Astrocyte of the spinal cord (primary cell): Measurements from ENCODE around the gene XPOT.

Source experiments
- DNase-seq: peaks from one replicate; pipeline ENCODE4 v3.0.0; 2011; ENCODE audit warnings: low read depth, low spot score
- H3K4me3 ChIP-seq: 2 replicates; pipeline ENCODE4 v1.5.1; 2011; ENCODE audit warnings: low read depth, mild to moderate bottlenecking, low read length, moderate library complexity
- CTCF ChIP-seq: IDR thresholded peaks from 2 replicates; pipeline ENCODE4 v1.5.1; 2012; ENCODE audit warnings: low read depth, mild to moderate bottlenecking, low read length, inconsistent platforms
- in situ Hi-C: cut with HindIII; loops from 2 replicates; pipeline ENCODE4 v1.10.0; 2017; ENCODE audit warnings: low sequenced_read_pairs

XPOT gene

GRCh38 chr12:64418209-64418608 is 14.0 kb downstream of the XPOT start:
- no peak overlapping the region for H3K4me3 ChIP-seq
- DNase-seq, result no peak
- no peak for TF ChIP-seq CTCF
- in situ Hi-C loops, result no loop called here

- in situ Hi-C loops, result no loop called here
- no peak overlapping the region for H3K4me3 ChIP-seq
- no peak for DNase-seq
- no peak for TF ChIP-seq CTCF
Measured at GRCh38 chr12:64419696-64420095, 15.5 kb downstream of the XPOT start.

GRCh38 chr12:64427988-64428387 is 23.8 kb downstream of the XPOT start:
- no peak overlapping the region for H3K4me3 ChIP-seq
- in situ Hi-C loops, result no loop called here
- no peak for DNase-seq
- no peak for TF ChIP-seq CTCF

GRCh38 chr12:64428956-64429355 is 24.8 kb downstream of the XPOT start:
- no peak for DNase-seq
- in situ Hi-C loops, result no loop called here
- no peak overlapping the region for H3K4me3 ChIP-seq
- no peak for TF ChIP-seq CTCF

GRCh38 chr12:64430886-64431285 is 26.7 kb downstream of the XPOT start:
- in situ Hi-C loops, result no loop called here
- H3K4me3 ChIP-seq, result no peak overlapping the region
- DNase-seq, result no peak
- TF ChIP-seq CTCF, result no peak

- no peak overlapping the region for H3K4me3 ChIP-seq
- no peak for TF ChIP-seq CTCF
- in situ Hi-C loops, result no loop called here
- no peak for DNase-seq
Measured at GRCh38 chr12:64431791-64432190, 27.6 kb downstream of the XPOT start.

- in situ Hi-C loops, result no loop called here
- no peak for TF ChIP-seq CTCF
- no peak overlapping the region for H3K4me3 ChIP-seq
- no peak for DNase-seq
Measured at GRCh38 chr12:64433915-64434314, 29.7 kb downstream of the XPOT start.
